IPS-20b (cell line): Measurements from ENCODE around the gene GCLC.
"Not testable (repeated sequence)": the region's sequence is repeated elsewhere in the genome, so short reads cannot be mapped to it uniquely, and the experiment has no call there.

Experiments used
- H3K27ac ChIP-seq: one replicate; pipeline ENCODE4 v1.5.1; 2013; ENCODE audit warnings: low read length
- H3K27me3 ChIP-seq: 2 replicates; pipeline ENCODE4 v1.6.1; 2013; ENCODE audit warnings: mild to moderate bottlenecking, low read length, inconsistent platforms; ENCODE audit not compliant: insufficient read depth
- H3K36me3 ChIP-seq: 2 replicates; pipeline ENCODE4 v1.6.1; 2013; ENCODE audit warnings: low read depth, mild to moderate bottlenecking, inconsistent platforms, low read length, moderate library complexity; ENCODE audit not compliant: insufficient read depth
- H3K4me1 ChIP-seq: 2 replicates; pipeline ENCODE4 v1.6.1; 2013; ENCODE audit warnings: mild to moderate bottlenecking, control low read depth, inconsistent platforms, low read length, moderate library complexity; ENCODE audit not compliant: insufficient read depth
- H3K4me3 ChIP-seq: 2 replicates; pipeline ENCODE4 v1.5.1; 2013; ENCODE audit warnings: mild to moderate bottlenecking, low read length, inconsistent platforms
- H3K9ac ChIP-seq: 2 replicates; pipeline ENCODE4 v1.6.1; 2013; ENCODE audit warnings: low read depth, mild to moderate bottlenecking, inconsistent platforms, low read length, moderate library complexity
- H3K9me3 ChIP-seq: 2 replicates; pipeline ENCODE4 v1.6.1; 2013; ENCODE audit warnings: mild to moderate bottlenecking, low read depth, low read length, inconsistent platforms; ENCODE audit not compliant: insufficient read depth

Gene GCLC

DNA sequence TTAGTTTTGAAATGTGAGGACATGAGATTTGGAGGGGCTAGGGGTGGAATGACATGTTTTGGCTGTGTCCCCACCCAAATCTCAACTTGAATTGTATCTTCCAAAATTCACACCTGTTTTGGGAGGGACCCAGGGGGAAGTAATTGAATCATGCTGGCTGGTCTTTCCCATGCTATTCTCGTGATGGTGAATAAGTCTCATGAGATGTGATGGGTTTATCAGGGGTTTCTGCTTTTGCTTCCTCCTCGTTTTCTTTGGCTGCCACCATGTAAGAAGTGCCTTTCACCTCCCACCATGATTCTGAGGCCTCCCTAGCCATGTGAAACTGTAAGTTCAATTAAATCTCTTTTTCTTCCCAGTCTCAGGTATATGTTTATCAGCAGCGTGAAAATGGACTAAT, 8.7 kb upstream of the GCLC start:
- not testable (repeated sequence) for H3K9ac ChIP-seq, H3K4me1 ChIP-seq, H3K27ac ChIP-seq, H3K4me3 ChIP-seq, H3K27me3 ChIP-seq, H3K36me3 ChIP-seq
- H3K9me3 ChIP-seq = peaks cover 38% of the 10 kb centered on the region

DNA sequence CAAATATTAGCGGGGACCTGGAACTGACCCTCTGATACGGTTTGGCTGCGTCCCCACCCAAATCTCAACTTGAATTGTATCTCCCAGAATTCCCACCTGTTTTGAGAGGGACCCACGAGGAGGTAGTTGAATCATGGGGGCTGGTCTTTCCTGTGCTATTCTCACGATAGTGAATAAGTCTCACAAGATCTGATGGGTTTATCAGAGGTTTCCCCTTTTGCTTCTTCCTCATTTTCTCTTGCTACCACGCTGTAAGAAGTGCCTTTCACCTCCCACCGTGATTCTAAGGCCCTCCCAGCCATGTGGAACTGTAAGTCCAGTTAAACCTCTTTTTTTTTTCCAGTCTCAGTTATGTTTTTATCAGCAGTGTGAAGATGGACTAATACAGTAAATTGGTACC, 6.8 kb upstream of the GCLC start:
- H3K4me1 ChIP-seq, H3K9ac ChIP-seq, H3K27ac ChIP-seq, H3K27me3 ChIP-seq, H3K4me3 ChIP-seq, H3K36me3 ChIP-seq: not testable (repeated sequence)
- peaks cover 18% of the 10 kb centered on the region for H3K9me3 ChIP-seq

DNA sequence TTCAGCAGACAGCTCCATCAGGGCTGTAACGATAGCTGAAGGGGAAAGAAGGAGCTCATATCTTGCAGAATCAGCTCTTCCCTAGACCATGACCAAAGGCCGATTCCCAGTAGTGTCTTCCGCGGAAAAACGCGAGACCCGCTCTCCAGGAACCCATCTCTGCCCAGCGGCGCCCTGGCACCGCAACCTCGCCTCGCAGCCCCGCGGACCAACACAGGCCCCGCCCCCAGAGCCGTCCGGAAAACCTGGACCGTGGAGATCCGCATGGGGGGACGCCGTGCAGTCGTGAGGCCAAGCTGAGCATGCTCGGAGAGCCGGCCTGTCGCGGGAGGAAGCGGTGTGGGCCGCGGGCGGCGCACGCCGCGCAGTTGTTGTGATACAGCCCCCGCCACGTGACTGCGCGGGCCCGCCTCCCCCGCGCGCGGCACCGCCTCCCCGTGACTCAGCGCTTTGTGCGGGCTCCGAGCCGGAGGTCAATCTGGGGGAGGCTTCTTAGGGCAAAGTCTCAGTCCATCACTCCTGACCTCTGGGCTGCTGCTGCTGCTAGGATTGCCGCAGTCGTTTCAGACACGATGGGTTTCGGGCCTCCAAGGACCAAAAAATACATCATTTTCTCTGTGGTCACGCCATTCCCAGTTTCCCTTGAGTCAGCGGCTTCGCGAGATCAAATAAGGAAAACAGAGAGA, 3.1 kb upstream of the GCLC start:
- no peak overlapping the region for H3K27ac ChIP-seq
- H3K27me3 ChIP-seq = peaks cover 25% of the 10 kb centered on the region
- no peaks in the 10 kb centered on the region for H3K36me3 ChIP-seq
- H3K9ac ChIP-seq = peak overlapping the region; percentile 70; the same call in 1 of the 2 replicates
- peaks cover 6% of the 10 kb centered on the region; the same call in 1 of the 2 replicates for H3K4me1 ChIP-seq
- peak overlapping the region; percentile 93 for H3K4me3 ChIP-seq
- H3K9me3 ChIP-seq = no peaks in the 10 kb centered on the region

DNA sequence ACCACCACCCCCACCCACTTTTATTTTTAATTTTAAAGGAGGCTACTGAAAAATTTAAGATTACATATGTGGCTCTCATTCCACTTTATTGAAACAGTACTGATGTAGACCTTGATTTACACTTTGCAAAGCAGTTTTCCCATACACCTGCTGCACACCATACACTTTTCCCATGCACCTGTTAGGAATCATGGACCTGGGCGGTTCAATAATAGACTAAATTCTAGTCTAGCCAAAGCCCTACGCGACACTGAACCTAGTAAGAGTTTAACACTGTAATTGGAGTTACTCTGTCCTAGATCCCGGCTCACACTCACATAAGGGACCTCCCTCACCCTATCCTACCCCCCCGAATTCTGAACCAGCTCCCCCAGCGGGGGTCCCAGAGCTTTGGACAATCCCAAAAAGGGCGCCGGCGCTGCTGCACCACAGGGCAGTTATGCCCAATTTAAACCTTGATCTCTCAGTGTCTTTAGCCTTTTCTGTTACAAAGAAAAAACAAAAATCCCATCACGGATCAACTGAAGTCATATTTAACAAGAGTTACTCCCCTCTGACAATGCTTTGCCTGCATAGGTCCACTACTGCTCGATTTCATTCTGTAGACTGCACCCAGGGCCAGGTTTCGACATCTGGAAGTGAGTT, 2.4 kb upstream of the GCLC start:
- Histone ChIP-seq H3K9ac (peak overlapping the region; percentile 70; the same call in 1 of the 2 replicates), H3K4me1 (peaks cover 6% of the 10 kb centered on the region; the same call in 1 of the 2 replicates)

DNA sequence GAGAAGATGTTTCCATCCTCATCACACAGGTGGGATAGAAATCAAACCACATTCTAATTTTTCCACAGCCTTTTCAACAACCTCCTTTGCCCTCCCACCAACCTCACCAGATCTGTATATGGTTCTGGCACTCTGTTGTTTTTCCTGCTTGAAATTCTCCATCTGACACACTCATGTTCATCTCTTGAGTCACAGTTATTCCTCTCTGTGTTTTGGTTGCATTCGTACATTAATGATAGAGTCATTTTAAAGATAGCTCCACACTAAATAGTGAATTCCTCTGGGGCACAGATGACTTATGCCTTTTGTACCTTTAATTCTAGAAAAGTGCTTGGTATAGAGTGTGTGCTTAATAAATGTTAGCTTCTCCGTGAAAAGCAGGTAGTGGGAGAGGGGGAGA, 1.4 kb upstream of the GCLC start:
- Histone ChIP-seq H3K4me3 (no peak overlapping the region), H3K9me3 (no peaks in the 10 kb centered on the region), H3K27ac (no peak overlapping the region), H3K27me3 (peaks cover 25% of the 10 kb centered on the region), H3K4me1 (peaks cover 10% of the 10 kb centered on the region; the same call in 1 of the 2 replicates), H3K36me3 (no peaks in the 10 kb centered on the region), H3K9ac (no peak overlapping the region)

More for the DNA sequence above, 2.4 kb upstream of the GCLC start:
- Histone ChIP-seq H3K36me3 (no peaks in the 10 kb centered on the region), H3K9me3 (no peaks in the 10 kb centered on the region), H3K27me3 (peaks cover 25% of the 10 kb centered on the region), H3K4me3 (peak overlapping the region; percentile 93), H3K27ac (no peak overlapping the region)

DNA sequence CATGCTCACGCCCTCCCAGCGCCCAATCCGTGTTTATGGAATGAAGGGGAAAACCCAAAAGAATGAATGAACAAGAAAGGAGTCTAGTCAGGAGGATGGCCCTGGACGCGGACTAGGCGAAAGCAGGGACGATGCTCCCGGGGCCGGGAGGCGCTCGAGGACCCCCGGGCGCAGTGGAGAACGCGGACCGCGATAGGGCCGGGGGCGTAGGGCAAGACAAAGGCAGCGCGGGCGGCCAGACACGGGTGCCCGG, 758 bp downstream of the GCLC start:
- H3K36me3 ChIP-seq = 0 out of 2 replicates have a peak, but pooled peaks cover 13% of the 10 kb centered on the region
- no peaks in the 10 kb centered on the region for H3K9me3 ChIP-seq
- peak overlapping the region; percentile 56 for H3K27ac ChIP-seq
- peak overlapping the region; percentile 80 for H3K4me3 ChIP-seq
- H3K4me1 ChIP-seq = peaks cover 11% of the 10 kb centered on the region; the same call in 1 of the 2 replicates
- H3K9ac ChIP-seq = peak overlapping the region; percentile 91
- H3K27me3 ChIP-seq = peaks cover 25% of the 10 kb centered on the region

DNA sequence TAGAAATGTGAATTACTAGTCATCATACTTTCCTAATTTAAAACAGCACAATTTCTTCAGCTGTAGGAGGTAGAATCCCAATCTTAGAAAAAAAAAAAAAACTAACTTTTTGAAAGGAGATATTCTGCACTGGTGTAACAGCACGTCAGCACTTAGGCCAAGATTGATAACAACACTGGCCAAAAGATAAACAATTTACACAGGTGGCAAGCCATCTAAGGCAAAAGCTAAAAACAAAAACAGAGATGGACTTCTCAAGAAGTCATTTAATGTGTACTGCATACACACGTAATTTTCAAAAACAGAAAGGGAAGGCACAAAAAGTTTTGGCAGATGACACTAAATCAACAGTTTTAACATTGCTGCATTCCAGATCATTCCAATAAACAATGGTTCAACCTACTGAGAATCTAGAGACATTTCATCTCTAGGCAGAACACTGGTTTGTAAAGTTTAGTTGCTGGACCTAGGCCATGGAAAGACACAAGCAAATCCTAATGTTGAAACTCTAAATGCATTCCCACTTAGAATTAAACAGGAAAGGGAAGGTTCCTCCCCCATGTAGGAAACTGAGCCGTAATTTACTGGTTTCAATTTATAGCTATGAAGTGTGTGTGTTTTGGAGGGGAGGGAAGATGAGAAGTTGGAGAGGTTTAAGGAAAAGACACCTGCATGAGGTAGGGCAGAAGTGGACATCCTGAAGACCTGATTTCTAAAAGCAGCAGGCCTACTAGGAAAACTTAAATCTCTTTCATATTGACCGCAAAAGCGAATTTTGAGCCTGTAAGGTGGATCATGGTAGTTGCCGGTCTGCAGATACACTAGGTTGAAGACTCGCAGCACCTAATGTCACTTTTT, 1.3 kb downstream of the GCLC start:
- Histone ChIP-seq H3K36me3 (peaks cover 18% of the 10 kb centered on the region; the same call in 1 of the 2 replicates), H3K27me3 (peaks cover 25% of the 10 kb centered on the region), H3K4me1 (peaks cover 13% of the 10 kb centered on the region; the same call in 1 of the 2 replicates), H3K27ac (peak overlapping the region; percentile 56), H3K4me3 (peak overlapping the region; percentile 80), H3K9ac (peak overlapping the region; percentile 91), H3K9me3 (no peaks in the 10 kb centered on the region)

DNA sequence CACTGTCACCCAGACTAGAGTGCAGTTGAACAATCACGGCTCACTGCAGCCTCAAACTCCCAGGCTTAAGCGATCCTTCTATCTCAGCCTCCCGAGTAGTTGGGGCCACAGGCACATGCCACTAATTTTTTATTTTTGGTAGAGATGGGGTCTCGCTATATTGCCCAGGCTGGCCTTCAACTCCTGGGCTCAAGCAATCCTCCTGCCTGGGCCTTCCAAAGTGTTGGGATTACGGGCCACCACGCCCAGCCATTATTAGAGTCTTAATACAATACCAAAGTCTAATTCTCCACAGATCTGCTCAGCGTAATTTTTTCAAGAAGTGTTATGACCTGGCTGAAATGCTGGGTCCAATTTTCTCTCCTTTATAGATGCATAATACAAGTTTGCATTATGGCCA, 3.0 kb downstream of the GCLC start:
- Histone ChIP-seq H3K9me3 (no peaks in the 10 kb centered on the region), H3K27me3 (peaks cover 18% of the 10 kb centered on the region), H3K36me3 (peaks cover 20% of the 10 kb centered on the region; the same call in 1 of the 2 replicates), H3K27ac (peak overlapping the region; percentile 9), H3K9ac (peak overlapping the region; percentile 23; the same call in 1 of the 2 replicates), H3K4me1 (peaks cover 10% of the 10 kb centered on the region; the same call in 1 of the 2 replicates), H3K4me3 (peak overlapping the region; percentile 34; the same call in 1 of the 2 replicates)

DNA sequence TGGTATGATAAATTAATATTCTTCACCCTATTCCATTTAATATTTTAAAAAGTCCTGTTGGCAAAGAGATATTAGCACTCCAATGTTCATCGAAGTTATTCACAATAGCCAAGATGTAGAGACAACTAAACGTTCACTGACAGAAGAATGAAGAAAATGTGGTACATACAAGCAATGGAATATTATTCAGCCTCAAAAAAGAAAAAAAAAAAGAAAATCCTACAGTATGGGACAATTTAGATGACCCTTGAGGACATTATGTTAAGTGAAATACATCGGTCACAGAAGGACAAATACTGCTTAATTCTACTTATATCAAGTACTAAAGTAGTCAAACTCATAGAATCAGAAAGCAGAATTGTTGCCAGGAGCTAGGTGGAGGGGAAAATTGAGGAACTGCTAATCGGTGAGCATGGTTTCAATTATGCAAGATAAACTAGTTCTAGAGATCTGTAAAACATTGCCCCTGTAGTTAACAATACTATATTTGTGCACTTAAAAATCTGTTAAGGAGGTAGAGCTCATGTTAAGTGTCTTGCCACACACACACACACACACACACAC, 4.7 kb downstream of the GCLC start:
- H3K27ac ChIP-seq = no peak overlapping the region
- H3K4me3 ChIP-seq = no peak overlapping the region
- H3K4me1 ChIP-seq = peaks cover 7% of the 10 kb centered on the region; the same call in 1 of the 2 replicates
- H3K9me3 ChIP-seq = no peaks in the 10 kb centered on the region
- H3K36me3 ChIP-seq = peaks cover 20% of the 10 kb centered on the region; the same call in 1 of the 2 replicates
- H3K9ac ChIP-seq = no peak overlapping the region
- H3K27me3 ChIP-seq = peaks cover 1% of the 10 kb centered on the region

DNA sequence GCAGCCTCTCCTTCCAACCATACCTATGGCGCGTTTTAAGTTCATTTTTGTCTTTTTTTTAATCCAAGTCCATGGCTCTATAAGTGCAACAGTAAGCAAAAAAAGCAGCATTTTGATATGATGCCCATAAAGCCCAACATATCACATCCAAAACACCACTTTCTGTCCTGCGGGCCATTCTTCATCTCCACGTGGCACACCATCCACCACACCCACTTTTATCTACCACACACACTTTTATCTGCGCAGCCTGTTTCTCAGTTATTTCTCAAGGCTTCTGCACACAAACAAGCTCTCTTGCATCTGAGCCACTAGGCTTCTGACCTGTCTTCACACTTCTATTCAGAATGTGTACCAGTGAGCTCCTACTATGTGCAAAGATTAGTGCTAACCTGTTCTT, 5.3 kb downstream of the GCLC start:
- Histone ChIP-seq H3K9me3 (no peaks in the 10 kb centered on the region), H3K4me3 (no peak overlapping the region), H3K9ac (no peak overlapping the region), H3K27me3 (no peaks in the 10 kb centered on the region), H3K4me1 (peaks cover 11% of the 10 kb centered on the region; the same call in 1 of the 2 replicates), H3K36me3 (peaks cover 20% of the 10 kb centered on the region; the same call in 1 of the 2 replicates), H3K27ac (no peak overlapping the region)

DNA sequence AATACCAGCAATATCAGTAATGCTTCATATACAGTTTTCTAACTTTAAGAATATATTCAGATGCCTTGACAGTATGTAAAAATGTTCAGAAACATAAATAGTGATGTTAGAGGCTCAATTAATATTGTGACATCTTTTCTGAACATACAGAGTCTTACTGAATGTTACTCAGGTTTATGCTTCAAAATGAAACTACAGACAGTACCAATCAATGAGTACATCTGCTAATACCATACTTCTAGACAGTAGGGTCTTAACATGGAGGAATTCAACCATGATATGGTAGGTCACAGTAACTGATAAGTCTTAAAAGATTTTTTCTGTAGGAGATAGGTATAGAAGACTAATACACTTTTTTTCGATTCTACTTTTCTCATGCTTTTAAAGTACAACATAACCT, 8.3 kb downstream of the GCLC start:
- no peaks in the 10 kb centered on the region for H3K9me3 ChIP-seq
- peaks cover 20% of the 10 kb centered on the region; the same call in 1 of the 2 replicates for H3K36me3 ChIP-seq
- no peak overlapping the region for H3K27ac ChIP-seq
- H3K4me3 ChIP-seq = no peak overlapping the region
- no peak overlapping the region for H3K9ac ChIP-seq
- H3K27me3 ChIP-seq = no peaks in the 10 kb centered on the region
- H3K4me1 ChIP-seq = peaks cover 24% of the 10 kb centered on the region
